HEK293 (cell line): ENCODE measurements around the gene TNNI3.

Experiments used
- CTCF ChIA-PET: fragments of 350-600 bp; formaldehyde crosslinking; extraction: SDS; loops from one replicate; lab custom pipeline; 2021; ENCODE audit warnings: antibody characterized with exemption; lab: Yijun Ruan, JAX
- POLR2A ChIA-PET: fragments of 300-600 bp; formaldehyde crosslinking; extraction: SDS; loops from one replicate; lab custom pipeline; 2020; ENCODE audit warnings: antibody characterized with exemption, inconsistent platforms; lab: Yijun Ruan, JAX
- H3K27ac ChIP-seq: fragments of 200-500 bp; sonication (Bioruptor generic); 2 replicates; pipeline ENCODE4 v1.5.1; 2014; ENCODE audit warnings: low read depth, low read length, control low read depth, inconsistent platforms; ENCODE audit errors: extremely low read depth
- H3K36me3 ChIP-seq, 2 experiments: fragments of 200-500 bp in 1 of 2; sonication (Bioruptor generic) in 1 of 2; 1 replicate in 1 of 2; 2 replicates in 1 of 2; pipeline ENCODE4 v1.5.1; 2014 to 2017; ENCODE audit warnings: inconsistent platforms in 2 of 2, low read length in 2 of 2; ENCODE audit not compliant: control insufficient read depth in 2 of 2, insufficient read depth in 1 of 2
- H3K4me1 ChIP-seq: fragments of 200-500 bp; sonication (Bioruptor generic); 2 replicates; pipeline ENCODE4 v1.5.1; 2014; ENCODE audit warnings: mild to moderate bottlenecking, low read length, inconsistent platforms; ENCODE audit not compliant: control insufficient read depth, insufficient read depth
- H3K4me3 ChIP-seq: 2 replicates; pipeline ENCODE4 v1.5.1; 2011; ENCODE audit warnings: low read depth, mild to moderate bottlenecking, control low read depth, low read length, moderate library complexity
- H3K9me3 ChIP-seq: fragments of 200-500 bp; sonication (Bioruptor generic); 2 replicates; pipeline ENCODE4 v1.5.1; 2014; ENCODE audit warnings: low read depth, low read length, inconsistent platforms; ENCODE audit not compliant: control insufficient read depth, insufficient read depth
- OVOL3 ChIP-seq: fragments of 450-650 bp; formaldehyde crosslinking; IDR thresholded peaks from 2 replicates; pipeline ENCODE4 v1.5.1; 2016; ENCODE audit warnings: missing biosample characterization, missing genetic modification characterization
- SP3 ChIP-seq: fragments of 450-650 bp; formaldehyde crosslinking; IDR thresholded peaks from 2 replicates; pipeline ENCODE4 v1.5.1; 2016; ENCODE audit warnings: missing biosample characterization, missing genetic modification characterization
- ZBTB7A ChIP-seq: fragments of 450-650 bp; formaldehyde crosslinking; IDR thresholded peaks from 2 replicates; pipeline ENCODE4 v1.5.1; 2016; ENCODE audit warnings: low read depth, missing biosample characterization, missing genetic modification characterization
- ZNF10 ChIP-seq: fragments of 450-650 bp; formaldehyde crosslinking; IDR thresholded peaks from 2 replicates; pipeline ENCODE4 v1.5.1; 2017; ENCODE audit warnings: missing biosample characterization, missing genetic modification characterization
- ZNF112 ChIP-seq: fragments of 450-650 bp; formaldehyde crosslinking; IDR thresholded peaks from 2 replicates; pipeline ENCODE4 v1.5.0; 2017; ENCODE audit warnings: missing biosample characterization, missing genetic modification characterization
- ZNF114 ChIP-seq: fragments of 450-650 bp; formaldehyde crosslinking; IDR thresholded peaks from 2 replicates; pipeline ENCODE4 v1.5.0; 2017; ENCODE audit warnings: missing biosample characterization, missing genetic modification characterization
- ZNF175 ChIP-seq: fragments of 450-650 bp; formaldehyde crosslinking; IDR thresholded peaks from 2 replicates; pipeline ENCODE4 v1.5.1; 2016; ENCODE audit warnings: missing biosample characterization, missing genetic modification characterization
- ZNF2 ChIP-seq: fragments of 450-650 bp; formaldehyde crosslinking; IDR thresholded peaks from 2 replicates; pipeline ENCODE4 v1.5.1; 2016; ENCODE audit warnings: missing biosample characterization, missing genetic modification characterization
- ZNF214 ChIP-seq: fragments of 450-650 bp; formaldehyde crosslinking; IDR thresholded peaks from 2 replicates; pipeline ENCODE4 v1.5.1; 2017; ENCODE audit warnings: missing biosample characterization, mild to moderate bottlenecking, missing genetic modification characterization, borderline replicate concordance
- ZNF266 ChIP-seq: fragments of 450-650 bp; formaldehyde crosslinking; IDR thresholded peaks from 2 replicates; pipeline ENCODE4 v1.5.1; 2016; ENCODE audit warnings: missing biosample characterization, missing genetic modification characterization, low read depth
- ZNF341 ChIP-seq: fragments of 450-650 bp; formaldehyde crosslinking; IDR thresholded peaks from 2 replicates; pipeline ENCODE4; 2016; ENCODE audit warnings: low read depth, missing biosample characterization, missing genetic modification characterization
- ZNF510 ChIP-seq: fragments of 450-650 bp; formaldehyde crosslinking; IDR thresholded peaks from 2 replicates; pipeline ENCODE4 v1.5.1; 2018; ENCODE audit warnings: mild to moderate bottlenecking, missing genetic modification characterization, missing biosample characterization; ENCODE audit not compliant: insufficient replicate concordance
- ZNF555 ChIP-seq: fragments of 450-650 bp; formaldehyde crosslinking; conservative IDR thresholded peaks from 2 replicates; pipeline ENCODE4 v1.5.1; 2017; ENCODE audit warnings: missing biosample characterization, mild to moderate bottlenecking, missing genetic modification characterization, inconsistent platforms
- ZNF623 ChIP-seq: fragments of 450-650 bp; formaldehyde crosslinking; IDR thresholded peaks from 2 replicates; pipeline ENCODE4 v1.5.1; 2016; ENCODE audit warnings: missing biosample characterization, missing genetic modification characterization
- ZNF791 ChIP-seq: fragments of 450-650 bp; formaldehyde crosslinking; IDR thresholded peaks from 2 replicates; pipeline ENCODE4 v1.5.1; 2016; ENCODE audit warnings: missing biosample characterization, missing genetic modification characterization
- TF ChIP-seq, protein P1 (sequence below): fragments of 450-650 bp; formaldehyde crosslinking; IDR thresholded peaks from 2 replicates; pipeline ENCODE4; 2016; ENCODE audit warnings: missing biosample characterization, missing genetic modification characterization
- TF ChIP-seq, protein P2 (sequence below): fragments of 450-650 bp; formaldehyde crosslinking; IDR thresholded peaks from 2 replicates; pipeline ENCODE4 v1.5.1; 2016; ENCODE audit warnings: missing biosample characterization, missing genetic modification characterization, low read depth
- TF ChIP-seq, protein P3 (sequence below): fragments of 450-650 bp; formaldehyde crosslinking; IDR thresholded peaks from 2 replicates; pipeline ENCODE4 v1.5.1; 2016; ENCODE audit warnings: missing biosample characterization, missing genetic modification characterization
- TF ChIP-seq, protein P4 (sequence below): fragments of 450-650 bp; formaldehyde crosslinking; IDR thresholded peaks from 2 replicates; pipeline ENCODE4 v1.5.1; 2017; ENCODE audit warnings: missing biosample characterization, missing genetic modification characterization
- TF ChIP-seq, protein P5 (sequence below): fragments of 450-650 bp; formaldehyde crosslinking; IDR thresholded peaks from 2 replicates; pipeline ENCODE4 v1.5.1; 2016; ENCODE audit warnings: missing biosample characterization, missing genetic modification characterization
- TF ChIP-seq, protein P6 (sequence below): fragments of 450-650 bp; formaldehyde crosslinking; conservative IDR thresholded peaks from 2 replicates; pipeline ENCODE4 v1.5.1; 2016; ENCODE audit warnings: low read depth, missing biosample characterization, missing genetic modification characterization

TNNI3 gene

DNA sequence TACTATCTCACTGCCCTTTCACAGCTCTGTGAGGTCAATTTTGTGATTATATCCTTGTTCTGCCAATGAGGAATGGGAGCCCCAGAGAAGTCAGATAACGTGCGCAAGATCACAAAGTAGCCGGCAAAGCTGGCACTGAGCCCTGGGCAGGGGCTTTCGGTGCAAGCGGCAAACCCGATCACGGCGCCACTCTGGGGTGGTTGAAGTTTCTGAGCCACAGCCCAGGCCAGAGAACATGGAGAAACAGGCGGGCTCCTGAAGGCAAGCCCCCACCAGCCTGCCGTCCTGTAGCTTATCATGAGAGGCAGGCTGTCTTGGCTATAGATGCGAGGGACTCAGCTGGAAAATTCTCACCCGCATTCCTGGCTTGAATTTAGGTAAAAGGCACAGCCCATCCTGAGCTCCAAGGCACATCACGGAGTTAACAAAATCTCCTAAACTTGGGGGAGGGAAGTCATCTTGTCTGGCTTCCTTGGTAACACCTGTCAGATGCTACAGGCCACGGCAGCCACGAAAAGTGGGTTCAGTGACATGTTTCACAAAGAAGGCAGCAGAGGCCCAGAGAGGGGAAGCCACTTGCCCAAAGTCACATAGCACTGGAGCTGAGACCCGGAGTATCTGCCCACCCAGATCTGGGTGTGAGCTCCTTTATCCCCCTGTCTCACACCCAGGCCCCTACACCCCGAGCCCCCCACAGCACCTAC is 21.0 kb downstream of the TNNI3 start (continued):
- TF ChIP-seq, protein P1, sequence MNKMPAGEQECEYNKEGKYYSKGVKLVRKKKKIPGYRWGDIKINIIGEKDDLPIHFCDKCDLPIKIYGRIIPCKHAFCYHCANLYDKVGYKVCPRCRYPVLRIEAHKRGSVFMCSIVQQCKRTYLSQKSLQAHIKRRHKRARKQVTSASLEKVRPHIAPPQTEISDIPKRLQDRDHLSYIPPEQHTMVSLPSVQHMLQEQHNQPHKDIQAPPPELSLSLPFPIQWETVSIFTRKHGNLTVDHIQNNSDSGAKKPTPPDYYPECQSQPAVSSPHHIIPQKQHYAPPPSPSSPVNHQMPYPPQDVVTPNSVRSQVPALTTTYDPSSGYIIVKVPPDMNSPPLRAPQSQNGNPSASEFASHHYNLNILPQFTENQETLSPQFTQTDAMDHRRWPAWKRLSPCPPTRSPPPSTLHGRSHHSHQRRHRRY (tag by site-specific recombination), result no peak
- TF ChIP-seq ZNF623 (tag by site-specific recombination), result no peak
- TF ChIP-seq ZNF555 (tag by site-specific recombination), result no peak
- TF ChIP-seq ZNF791 (tag by site-specific recombination), result no peak
- TF ChIP-seq ZNF112 (tag by site-specific recombination), result no peak
- no peak for TF ChIP-seq ZNF175 (tag by site-specific recombination)
- TF ChIP-seq, protein P2, sequence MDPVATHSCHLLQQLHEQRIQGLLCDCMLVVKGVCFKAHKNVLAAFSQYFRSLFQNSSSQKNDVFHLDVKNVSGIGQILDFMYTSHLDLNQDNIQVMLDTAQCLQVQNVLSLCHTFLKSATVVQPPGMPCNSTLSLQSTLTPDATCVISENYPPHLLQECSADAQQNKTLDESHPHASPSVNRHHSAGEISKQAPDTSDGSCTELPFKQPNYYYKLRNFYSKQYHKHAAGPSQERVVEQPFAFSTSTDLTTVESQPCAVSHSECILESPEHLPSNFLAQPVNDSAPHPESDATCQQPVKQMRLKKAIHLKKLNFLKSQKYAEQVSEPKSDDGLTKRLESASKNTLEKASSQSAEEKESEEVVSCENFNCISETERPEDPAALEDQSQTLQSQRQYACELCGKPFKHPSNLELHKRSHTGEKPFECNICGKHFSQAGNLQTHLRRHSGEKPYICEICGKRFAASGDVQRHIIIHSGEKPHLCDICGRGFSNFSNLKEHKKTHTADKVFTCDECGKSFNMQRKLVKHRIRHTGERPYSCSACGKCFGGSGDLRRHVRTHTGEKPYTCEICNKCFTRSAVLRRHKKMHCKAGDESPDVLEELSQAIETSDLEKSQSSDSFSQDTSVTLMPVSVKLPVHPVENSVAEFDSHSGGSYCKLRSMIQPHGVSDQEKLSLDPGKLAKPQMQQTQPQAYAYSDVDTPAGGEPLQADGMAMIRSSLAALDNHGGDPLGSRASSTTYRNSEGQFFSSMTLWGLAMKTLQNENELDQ (tag by site-specific recombination), result no peak
- TF ChIP-seq ZNF214 (tag by site-specific recombination), result no peak
- TF ChIP-seq ZNF2, result no peak
- no peak for TF ChIP-seq SP3 (tag by site-specific recombination)
- TF ChIP-seq, protein P3, sequence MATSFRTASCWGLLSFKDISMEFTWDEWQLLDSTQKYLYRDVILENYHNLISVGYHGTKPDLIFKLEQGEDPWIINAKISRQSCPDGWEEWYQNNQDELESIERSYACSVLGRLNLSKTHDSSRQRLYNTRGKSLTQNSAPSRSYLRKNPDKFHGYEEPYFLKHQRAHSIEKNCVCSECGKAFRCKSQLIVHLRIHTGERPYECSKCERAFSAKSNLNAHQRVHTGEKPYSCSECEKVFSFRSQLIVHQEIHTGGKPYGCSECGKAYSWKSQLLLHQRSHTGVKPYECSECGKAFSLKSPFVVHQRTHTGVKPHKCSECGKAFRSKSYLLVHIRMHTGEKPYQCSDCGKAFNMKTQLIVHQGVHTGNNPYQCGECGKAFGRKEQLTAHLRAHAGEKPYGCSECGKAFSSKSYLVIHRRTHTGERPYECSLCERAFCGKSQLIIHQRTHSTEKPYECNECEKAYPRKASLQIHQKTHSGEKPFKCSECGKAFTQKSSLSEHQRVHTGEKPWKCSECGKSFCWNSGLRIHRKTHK (tag by site-specific recombination), result no peak
- TF ChIP-seq, all 188 proteins: peak for 0

DNA sequence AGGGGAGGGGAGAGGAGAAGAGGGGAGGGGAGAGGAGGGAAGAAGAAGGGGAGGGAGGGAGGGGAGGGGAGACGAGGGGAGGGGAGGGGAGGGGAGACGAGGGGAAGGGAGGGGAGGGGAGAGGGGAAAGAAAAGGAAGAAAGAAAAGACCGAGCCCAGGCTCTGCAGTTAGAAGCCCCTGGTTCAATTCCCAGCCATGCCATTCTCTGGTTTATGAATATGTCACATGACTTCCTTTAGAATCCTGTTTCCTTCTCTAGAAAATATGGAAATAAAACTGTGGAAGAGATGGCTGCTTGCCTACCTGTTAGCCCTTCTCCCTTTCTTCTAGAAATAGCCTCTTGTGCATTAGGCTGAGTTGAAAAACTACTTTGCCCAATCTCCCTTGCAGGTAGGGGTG is 22.8 kb downstream of the TNNI3 start:
- Histone ChIP-seq H3K4me1 (no peaks in the 10 kb centered on the region), H3K27ac (no peak overlapping the region), H3K4me3 (no peak overlapping the region), H3K36me3 (no peaks in the 10 kb centered on the region; a peak in 1 of 3 replicates), H3K9me3 (no peaks in the 10 kb centered on the region)
- POLR2A ChIA-PET, result interaction anchor here (0.6 kb wide), 1 partner anchor 33 kb away, joined by 5 read pairs; no protein-coding TSS in a partner anchor
- CTCF ChIA-PET, result interaction anchor here (0.6 to 2.0 kb wide), 7 partner anchors 16 to 282 kb away, joined by 3 to 8 read pairs (median 3); partner anchors contain the start of gene PPP1R12C
- TF ChIP-seq ZNF10 (tag by site-specific recombination) (no peak), ZBTB7A (tag by site-specific recombination) (no peak), ZNF214 (tag by site-specific recombination) (no peak), ZNF266 (no peak), ZNF341 (tag by site-specific recombination) (no peak), ZNF510 (tag by site-specific recombination) (no peak), ZNF114 (tag by site-specific recombination) (no peak), OVOL3 (no peak)
- TF ChIP-seq, protein P4, sequence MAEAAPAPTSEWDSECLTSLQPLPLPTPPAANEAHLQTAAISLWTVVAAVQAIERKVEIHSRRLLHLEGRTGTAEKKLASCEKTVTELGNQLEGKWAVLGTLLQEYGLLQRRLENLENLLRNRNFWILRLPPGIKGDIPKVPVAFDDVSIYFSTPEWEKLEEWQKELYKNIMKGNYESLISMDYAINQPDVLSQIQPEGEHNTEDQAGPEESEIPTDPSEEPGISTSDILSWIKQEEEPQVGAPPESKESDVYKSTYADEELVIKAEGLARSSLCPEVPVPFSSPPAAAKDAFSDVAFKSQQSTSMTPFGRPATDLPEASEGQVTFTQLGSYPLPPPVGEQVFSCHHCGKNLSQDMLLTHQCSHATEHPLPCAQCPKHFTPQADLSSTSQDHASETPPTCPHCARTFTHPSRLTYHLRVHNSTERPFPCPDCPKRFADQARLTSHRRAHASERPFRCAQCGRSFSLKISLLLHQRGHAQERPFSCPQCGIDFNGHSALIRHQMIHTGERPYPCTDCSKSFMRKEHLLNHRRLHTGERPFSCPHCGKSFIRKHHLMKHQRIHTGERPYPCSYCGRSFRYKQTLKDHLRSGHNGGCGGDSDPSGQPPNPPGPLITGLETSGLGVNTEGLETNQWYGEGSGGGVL (tag by site-specific recombination), result no peak
- TF ChIP-seq, protein P5, sequence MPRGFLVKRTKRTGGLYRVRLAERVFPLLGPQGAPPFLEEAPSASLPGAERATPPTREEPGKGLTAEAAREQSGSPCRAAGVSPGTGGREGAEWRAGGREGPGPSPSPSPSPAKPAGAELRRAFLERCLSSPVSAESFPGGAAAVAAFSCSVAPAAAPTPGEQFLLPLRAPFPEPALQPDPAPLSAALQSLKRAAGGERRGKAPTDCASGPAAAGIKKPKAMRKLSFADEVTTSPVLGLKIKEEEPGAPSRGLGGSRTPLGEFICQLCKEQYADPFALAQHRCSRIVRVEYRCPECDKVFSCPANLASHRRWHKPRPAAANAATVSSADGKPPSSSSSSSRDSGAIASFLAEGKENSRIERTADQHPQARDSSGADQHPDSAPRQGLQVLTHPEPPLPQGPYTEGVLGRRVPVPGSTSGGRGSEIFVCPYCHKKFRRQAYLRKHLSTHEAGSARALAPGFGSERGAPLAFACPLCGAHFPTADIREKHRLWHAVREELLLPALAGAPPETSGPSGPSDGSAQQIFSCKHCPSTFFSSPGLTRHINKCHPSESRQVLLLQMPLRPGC (tag by site-specific recombination), result no peak
- TF ChIP-seq, protein P6, sequence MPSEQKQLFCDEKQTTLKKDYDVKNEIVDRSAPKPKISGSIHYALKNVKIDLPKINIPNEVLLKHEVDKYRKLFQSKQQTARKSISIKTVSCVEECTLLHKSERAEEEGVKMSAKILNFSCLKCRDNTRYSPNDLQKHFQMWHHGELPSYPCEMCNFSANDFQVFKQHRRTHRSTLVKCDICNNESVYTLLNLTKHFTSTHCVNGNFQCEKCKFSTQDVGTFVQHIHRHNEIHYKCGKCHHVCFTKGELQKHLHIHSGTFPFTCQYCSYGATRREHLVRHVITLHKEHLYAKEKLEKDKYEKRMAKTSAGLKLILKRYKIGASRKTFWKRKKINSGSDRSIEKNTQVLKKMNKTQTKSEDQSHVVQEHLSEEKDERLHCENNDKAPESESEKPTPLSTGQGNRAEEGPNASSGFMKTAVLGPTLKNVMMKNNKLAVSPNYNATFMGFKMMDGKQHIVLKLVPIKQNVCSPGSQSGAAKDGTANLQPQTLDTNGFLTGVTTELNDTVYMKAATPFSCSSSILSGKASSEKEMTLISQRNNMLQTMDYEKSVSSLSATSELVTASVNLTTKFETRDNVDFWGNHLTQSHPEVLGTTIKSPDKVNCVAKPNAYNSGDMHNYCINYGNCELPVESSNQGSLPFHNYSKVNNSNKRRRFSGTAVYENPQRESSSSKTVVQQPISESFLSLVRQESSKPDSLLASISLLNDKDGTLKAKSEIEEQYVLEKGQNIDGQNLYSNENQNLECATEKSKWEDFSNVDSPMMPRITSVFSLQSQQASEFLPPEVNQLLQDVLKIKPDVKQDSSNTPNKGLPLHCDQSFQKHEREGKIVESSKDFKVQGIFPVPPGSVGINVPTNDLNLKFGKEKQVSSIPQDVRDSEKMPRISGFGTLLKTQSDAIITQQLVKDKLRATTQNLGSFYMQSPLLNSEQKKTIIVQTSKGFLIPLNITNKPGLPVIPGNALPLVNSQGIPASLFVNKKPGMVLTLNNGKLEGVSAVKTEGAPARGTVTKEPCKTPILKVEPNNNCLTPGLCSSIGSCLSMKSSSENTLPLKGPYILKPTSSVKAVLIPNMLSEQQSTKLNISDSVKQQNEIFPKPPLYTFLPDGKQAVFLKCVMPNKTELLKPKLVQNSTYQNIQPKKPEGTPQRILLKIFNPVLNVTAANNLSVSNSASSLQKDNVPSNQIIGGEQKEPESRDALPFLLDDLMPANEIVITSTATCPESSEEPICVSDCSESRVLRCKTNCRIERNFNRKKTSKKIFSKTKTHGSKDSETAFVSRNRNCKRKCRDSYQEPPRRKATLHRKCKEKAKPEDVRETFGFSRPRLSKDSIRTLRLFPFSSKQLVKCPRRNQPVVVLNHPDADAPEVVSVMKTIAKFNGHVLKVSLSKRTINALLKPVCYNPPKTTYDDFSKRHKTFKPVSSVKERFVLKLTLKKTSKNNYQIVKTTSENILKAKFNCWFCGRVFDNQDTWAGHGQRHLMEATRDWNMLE (tag by site-specific recombination), result no peak
